ENCODE measurements around the gene RILPL2. TPM values are rescaled to one million over a fixed set of nuclear protein-coding genes. Genes with fewer than 3 reads are reported as not detected.
"Not testable (repeated sequence)": the region's sequence is repeated elsewhere in the genome, so short reads cannot be mapped to it uniquely, and the experiment has no call there.

RILPL2 gene
- total RNA-seq, 1 donor from 2014 or later, result 1.9 TPM

GRCh38 chr12:123449856-123450255 lies 13.4 kb upstream of the RILPL2 start:
- no peak for DNase-seq

DNA sequence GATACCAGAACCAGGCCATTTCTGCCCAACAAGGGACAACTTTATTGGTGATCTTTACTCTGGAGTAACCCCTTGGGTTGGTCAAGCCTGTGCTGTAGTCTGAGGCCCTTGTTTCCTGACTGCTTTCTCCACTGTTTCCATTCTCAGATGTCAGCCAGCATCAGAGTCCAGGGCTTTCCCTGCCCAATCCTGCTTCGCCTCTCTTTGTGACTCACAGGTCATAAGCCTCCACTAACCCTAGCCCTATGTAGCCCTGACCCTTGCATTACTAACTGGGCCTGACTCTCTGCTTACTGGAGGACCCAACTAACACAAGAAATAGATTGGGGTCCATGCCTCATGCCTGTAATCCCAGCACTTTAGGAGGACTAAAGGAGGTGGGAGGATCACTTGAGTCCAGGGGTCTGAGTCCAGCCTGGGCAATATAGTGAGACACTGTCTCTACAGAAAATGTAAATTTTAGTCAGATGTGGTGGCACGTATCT lies 12.8 kb upstream of the RILPL2 start:
- no peak for DNase-seq

- no peak for DNase-seq
These were observed 9.8 kb upstream of the RILPL2 start for GRCh38 chr12:123446333-123446713.

DNA sequence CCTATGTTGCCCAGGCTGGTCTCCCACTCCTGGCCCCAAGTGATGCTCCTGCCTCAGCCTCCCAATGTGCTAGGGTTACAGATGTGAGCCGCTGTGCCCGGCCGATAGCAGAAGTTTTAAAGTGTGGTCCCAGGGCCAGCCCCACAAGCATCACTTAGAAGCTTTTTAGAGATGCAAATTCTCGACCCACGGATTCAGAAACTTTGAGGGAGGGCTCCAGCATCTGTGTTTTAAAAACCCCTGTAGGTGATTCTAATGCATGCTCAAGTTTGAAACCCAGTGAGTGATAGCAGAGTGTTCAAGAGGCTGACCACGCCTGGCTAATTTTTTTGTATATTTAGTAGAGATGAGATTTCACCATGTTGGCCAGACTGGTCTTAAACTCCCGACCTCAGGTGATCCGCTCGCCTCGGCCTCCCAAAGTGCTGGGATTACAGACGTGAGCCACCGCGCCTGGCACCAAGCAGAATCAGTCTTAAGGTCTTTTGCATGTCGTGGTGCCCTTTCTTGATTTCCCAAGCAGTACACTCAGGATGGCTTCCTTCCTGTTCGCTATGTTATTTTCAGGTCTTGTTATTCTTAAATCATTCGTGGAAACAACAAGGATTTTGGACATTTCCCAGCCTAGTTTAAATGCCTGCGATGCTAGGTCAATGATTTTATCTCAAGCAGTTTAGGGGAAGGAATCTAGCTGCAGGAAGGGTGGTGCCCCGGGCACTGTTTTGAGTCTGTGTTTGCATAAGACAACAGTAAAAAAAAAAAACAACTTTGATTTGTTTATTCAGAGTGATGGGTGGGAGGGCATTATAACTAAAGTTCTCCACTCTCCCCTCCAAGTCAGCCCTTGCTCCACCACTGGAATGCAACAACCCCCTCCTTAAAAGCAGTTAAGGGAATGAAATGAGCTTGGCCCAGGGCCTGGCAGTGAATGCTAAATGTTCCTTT lies 9.2 kb upstream of the RILPL2 start:
- peak; percentile 21 for DNase-seq

GRCh38 chr12:123444092-123445026 lies 7.9 kb upstream of the RILPL2 start:
- DNase-seq, result no peak

DNA sequence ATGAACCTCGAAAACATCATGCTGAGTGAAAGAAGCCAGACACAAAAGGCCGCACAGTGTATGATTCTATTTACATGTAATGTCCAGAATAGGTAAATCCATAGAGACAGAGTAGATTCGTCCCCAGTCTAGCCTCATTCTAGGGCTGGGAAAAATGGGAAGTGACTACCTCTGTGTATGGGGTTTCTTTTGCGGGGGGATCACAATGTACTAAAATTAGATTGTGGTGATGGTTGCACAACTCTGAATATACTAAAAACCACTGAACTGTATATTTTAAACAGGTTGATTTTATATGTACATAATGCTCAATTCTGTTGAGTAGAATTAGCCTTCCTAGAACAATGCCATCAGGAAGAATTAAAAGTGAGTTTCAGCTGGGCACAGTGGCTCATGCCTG lies 6.3 kb upstream of the RILPL2 start:
- DNase-seq, result no peak

DNA sequence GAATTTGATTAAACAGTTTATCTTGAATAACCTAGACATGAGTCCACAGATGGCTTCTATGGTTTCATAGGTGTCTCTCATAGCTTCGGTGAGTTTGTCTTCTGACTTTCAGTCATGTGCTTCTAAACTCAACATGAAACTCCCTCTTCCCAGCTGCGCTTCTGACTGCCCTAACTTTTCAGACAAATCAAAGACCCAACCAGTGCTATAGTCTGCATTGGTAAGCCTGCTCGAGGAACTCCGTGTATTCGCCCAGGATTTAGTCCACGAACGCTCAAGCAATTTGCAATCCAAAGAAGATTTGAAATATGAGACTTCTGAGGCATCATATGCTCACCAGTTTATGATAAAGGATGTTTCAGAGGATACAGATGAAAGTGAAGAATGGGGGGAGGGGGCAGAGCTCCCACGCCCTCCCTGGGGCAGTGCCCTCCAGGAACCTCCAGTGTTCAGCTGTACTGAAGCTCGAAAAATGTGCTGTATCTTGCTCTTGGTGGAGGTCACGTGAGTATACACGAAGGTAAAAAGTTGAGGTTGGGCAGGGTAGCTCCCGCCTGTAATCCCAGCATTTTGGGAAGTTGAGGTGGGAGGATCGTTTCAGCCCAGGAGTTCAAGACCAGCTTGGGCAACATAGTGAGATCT lies 5.2 kb upstream of the RILPL2 start:
- DNase-seq, result no peak

DNA sequence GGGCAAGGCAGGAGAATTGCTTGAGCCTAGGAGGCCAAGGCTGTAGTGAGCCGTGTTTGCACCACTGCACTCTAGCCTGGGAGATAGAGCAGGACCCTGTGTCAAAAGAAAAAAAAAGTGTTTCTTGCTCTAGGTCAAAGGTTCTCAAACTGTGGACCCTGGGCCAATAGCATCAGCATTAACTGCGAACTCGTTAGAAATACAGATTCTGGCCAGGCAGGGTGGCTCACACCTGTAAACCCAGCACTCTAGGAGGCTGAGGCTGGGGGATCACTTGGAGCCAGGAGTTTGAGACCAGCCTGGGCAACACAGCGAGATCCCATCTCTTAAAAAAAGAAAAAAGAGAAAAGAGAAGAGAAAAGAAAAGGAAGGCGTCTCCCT lies 858 bp downstream of the RILPL2 start:
- DNase-seq, result no peak

GRCh38 chr12:123433615-123434014 lies 2.9 kb downstream of the RILPL2 start:
- no peak for DNase-seq

DNA sequence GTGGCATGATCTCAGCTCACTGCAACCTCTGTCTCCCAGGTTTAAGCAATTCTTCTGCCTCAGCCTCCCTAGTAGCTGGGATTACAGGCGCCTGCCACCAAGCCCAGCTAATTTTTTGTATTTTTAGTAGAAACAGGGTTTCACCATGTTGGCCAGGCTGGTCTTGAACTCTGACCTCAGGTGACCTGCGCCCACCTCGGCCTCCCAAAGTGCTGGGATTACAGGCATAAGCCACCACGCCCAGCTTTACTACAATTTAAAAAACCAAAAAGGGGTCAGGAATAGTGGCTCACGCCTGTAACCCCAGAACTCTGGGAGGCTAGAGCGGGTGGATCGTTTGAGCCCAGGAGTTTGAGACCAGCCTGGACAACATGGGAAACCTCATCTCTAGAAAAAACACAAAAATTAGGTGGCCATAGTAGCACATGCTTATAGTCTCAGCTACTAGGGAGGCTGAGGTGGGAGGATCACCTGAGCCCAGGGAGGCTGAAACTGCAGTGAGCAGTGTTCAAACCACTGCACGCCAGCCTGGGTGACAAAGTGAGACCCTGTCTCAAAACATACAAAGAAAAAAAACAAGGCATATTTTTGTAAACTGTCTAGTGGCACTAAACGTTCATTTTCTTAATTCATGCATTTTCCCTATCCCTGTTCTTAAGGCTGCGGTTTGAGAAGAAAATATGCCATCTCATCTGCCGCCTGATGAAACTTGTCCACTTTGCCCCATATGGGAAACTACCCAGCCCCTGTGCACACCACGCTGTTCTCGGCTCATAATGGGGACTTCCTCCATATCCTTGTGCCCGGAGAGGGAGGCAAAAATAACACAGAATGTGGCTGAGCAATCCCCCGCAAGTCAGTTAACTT lies 4.3 kb downstream of the RILPL2 start:
- not testable (repeated sequence) for DNase-seq

DNA sequence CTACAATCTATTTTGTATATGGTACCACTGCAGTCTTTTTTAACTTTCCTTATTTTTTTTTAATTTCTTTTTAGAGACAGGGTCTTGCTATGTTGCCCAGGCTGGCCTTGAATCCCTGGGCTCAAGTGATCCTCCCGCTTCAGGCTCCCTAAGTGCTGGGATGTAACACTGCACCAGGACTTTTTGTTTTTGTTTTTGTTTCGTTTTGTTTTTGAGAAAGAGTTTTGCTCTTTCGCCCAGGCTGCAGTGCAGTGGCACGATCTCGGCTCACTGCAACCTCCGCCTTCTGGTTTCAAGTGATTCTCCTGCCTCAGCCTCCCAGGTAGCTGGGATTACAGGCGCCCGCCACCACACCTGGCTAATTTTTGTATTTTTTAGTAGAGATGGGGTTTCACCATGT lies 7.4 kb downstream of the RILPL2 start:
- DNase-seq, result not testable (repeated sequence)

DNA sequence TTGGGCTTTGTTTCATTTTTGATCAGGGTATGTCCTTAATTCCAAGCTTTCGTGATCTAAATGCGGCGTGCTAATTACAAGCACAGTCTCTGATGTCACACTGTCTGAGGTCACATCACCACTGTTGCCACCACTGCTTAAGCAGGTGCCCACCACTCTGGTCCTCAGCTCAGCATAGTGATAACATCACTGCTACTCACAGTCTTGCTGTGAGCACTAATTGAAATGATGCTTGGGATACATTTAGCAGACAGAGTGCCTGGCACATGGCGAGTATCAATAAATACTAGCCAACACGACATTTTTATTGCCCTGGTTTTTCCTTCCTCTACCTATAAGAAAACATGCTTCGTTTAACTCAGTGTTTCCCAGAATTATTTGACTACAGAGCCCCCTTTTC lies 7.9 kb downstream of the RILPL2 start:
- DNase-seq, result no peak

GRCh38 chr12:123427036-123427769 lies 9.3 kb downstream of the RILPL2 start:
- no peak for DNase-seq

DNA sequence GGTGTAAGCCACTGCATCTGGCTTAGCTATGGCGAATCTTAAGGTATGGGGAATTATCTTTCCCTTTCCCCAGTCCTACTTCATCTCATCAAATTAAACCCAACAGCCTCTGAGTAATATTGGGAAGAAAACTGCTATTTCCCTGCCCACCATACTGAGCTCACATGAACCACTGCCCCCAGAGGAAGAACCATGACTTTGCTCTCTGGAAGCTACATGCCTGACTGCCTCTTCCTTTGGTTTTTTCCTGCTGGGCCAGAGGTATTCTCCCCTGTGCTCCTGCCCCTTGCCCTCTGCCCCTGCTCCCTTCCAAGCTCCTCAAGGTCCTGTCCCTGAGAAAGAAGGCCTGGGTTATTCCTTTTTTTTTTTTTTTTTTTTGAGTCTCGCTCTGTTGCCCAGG lies 15.2 kb downstream of the RILPL2 start:
- DNase-seq, result no peak

- DNase-seq, result no peak
These were observed 26.5 kb downstream of the RILPL2 start for GRCh38 chr12:123410041-123410412.

DNA sequence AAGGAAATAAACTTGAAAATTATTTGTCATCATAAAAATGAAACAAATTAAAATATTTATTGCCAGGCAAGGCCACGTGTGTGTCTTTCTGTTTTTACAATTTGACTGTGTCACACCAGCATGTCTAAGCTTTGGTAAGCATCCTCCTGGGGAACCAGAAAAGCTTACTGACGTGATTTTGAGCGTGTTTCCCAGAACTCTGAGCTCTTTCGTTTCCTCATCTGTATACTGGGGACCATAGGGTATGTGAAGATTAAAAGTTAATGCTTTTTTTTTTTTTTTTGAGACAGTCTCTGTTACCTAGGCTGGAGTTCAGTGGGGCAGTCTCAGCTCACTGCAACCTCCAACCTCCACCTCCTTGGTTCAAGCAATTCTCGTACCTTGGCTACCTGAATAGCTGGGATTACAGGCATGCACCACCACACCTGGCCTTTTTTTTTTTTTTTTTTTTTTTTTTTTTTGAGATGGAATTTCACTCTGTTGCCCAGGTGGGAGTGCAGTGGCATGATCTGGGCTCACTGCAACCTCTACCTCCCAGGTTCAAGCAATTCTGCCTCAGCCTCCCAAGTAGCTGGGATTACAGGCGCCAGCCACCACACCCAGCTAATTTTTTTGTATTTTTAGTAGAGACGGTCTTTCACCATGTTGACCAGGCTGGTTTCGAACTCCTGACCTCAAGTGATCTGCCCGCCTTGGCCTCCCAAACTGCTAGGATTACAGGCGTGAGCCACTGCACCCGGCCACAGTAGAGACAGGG lies 27.0 kb downstream of the RILPL2 start:
- not testable (repeated sequence) for DNase-seq

DNA sequence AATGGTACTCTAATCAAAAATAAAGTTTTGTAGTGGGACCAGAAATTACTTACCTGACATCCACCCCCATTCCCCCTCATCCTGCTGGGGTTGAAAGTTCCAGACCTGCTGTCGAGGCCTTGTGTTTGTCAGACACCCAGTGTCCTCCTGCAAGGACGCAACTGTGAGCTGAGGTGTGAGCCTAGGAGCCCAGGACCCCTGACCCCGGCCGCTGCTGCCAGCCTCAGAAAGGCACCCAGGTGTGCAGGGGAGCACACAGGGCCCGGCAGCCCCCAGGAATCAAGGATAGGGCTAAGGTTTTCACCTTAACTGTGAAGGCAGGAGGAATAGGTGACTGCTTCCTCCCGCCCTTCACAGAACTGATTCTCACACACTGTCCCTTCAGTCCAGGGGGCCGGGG lies 27.9 kb downstream of the RILPL2 start:
- not testable (repeated sequence) for DNase-seq

- DNase-seq, result not testable (repeated sequence)
These were observed 28.6 kb downstream of the RILPL2 start for GRCh38 chr12:123407934-123408333.

GRCh38 chr12:123407269-123407668 lies 29.2 kb downstream of the RILPL2 start:
- not testable (repeated sequence) for DNase-seq

DNA sequence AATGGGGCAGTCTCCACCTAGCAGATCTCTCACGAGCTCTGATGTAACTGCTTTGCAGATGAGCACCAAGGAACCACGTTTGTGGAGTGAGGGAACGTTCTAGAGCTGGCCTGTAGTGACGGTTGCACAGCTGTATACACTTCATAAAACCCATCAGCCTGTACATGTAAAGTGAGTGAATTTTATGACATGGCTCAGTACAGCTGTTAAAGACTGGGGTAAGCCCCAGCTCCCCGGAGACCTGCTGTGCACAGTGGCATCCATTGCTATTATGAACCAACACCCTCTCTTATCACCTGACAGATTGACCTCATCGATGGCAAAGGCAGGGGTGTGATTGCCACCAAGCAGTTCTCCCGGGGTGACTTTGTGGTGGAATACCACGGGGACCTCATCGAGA lies 31.9 kb downstream of the RILPL2 start:
- DNase-seq, result no peak
